ENCODE measurements around the gene COL23A1. TPM values are rescaled to one million over a fixed set of nuclear protein-coding genes. Genes with fewer than 3 reads are reported as not detected.
"Not testable (repeated sequence)": the region's sequence is repeated elsewhere in the genome, so short reads cannot be mapped to it uniquely, and the experiment has no call there.

Gene COL23A1
- total RNA-seq, 1 experiment from 2014 or later = not detected

- no peak for DNase-seq (ENCODE audit: low spot score)
These were observed 283.6 kb downstream of the COL23A1 start for GRCh38 chr5:178306430-178307225.

GRCh38 chr5:178305801-178306200, 284.4 kb downstream of the COL23A1 start:
- no peak for DNase-seq (ENCODE audit: low spot score)

DNA sequence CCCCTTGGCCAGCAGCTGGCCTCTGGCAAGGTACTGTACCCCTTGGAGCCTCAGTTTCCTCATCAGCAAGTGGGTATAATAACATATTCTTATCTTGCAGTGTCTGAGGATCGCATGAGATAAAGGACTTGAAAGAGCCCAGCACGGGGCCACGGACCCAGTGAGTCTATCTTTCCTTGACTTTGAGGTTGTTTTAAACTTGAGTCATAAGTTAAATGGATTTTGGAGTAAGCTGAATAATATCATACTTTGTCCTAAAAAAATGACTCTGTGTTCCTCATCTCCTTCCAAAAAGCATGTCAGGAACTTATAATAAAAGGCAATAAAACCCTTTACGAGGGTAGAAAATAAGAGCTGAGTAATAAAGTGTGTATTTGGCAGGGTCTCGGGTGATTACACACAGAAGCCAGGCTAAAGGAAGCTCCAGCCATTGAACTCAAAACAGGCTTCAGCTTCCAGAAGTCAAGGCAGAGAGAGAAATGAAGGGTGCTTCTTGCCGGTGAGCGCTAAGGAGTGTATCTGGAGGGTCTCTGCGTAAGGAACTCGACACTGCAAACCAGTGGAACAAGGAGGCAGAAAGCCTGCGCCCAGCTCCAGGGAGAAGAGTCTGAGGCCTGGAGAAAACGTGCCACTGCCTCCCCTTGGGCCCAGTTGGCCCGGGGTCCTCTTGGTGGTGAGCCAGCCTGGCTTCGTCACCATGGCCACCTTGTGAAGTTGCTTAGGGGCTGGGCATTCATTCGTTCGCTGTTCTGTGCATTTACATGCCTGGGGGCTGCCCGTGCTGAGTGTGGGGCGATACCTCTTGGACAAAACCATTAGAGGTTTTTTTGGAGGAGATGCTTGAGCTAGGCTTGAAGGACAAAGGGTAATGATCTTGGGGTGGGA, 285.2 kb downstream of the COL23A1 start:
- DNase-seq (ENCODE audit: low spot score) = no peak

- no peak for DNase-seq (ENCODE audit: low spot score)
These were observed 286.2 kb downstream of the COL23A1 start for GRCh38 chr5:178304016-178304415.

DNA sequence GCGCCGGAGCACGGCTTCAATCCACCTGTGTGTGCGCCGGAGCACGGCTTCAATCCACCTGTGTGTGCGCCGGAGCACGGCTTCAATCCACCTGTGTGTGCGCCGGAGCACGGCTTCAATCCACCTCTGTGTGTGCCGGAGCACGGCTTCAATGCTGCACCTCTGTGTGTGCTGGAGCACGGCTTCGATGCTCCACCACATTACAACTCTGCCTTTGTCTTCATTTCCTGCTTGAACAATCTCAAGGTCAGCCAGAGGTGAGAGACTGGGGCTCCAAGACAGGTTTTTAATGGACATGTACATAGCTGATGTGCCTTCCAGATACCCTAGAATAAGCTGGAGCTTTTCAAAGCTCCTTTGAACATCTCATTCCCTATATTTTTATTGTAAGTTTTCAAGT, 287.9 kb downstream of the COL23A1 start:
- DNase-seq (ENCODE audit: low spot score) = not testable (repeated sequence)

DNA sequence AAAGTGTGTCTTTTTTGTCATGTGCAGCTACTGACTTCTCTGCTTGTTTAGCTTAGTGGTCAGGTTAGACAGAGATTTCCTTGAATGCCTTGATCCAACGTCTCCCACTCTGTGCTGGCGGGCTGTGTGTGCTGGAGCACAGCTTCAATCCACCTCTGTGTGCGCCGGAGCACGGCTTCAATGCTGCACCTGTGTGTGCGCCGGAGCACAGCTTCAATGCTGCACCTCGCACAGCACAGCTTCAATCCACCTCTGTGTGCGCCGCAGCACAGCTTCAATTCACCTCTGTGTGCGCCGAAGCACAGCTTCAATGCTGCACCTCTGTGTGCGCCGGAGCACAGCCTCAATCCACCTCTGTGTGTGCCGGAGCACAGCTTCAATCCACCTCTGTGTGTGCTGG, 288.6 kb downstream of the COL23A1 start:
- no peak for DNase-seq (ENCODE audit: low spot score)

GRCh38 chr5:178298283-178298807, 291.8 kb downstream of the COL23A1 start:
- DNase-seq (ENCODE audit: low spot score) = no peak

GRCh38 chr5:178297751-178298150, 292.4 kb downstream of the COL23A1 start:
- DNase-seq (ENCODE audit: low spot score) = no peak

GRCh38 chr5:178296066-178296465, 294.1 kb downstream of the COL23A1 start:
- no peak for DNase-seq (ENCODE audit: low spot score)

DNA sequence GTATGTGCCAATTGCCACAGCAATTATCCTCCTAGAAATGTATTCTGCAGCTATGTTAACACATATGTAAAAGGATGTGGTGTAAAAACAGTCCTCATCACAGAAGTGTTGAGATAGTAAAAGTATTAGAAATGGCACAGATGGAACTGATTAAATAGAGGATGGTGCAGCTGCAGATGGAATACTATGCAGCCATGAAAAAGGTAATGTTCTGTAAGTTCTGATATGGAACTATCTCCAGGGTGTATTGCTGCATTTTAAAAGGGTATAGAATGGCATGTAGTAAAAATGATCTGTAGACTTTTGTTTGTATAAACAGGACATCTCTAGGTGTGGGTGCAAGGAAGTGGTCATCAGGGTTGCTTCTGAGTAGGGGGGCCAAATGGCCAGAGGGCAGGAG, 294.6 kb downstream of the COL23A1 start:
- no peak for DNase-seq (ENCODE audit: low spot score)

DNA sequence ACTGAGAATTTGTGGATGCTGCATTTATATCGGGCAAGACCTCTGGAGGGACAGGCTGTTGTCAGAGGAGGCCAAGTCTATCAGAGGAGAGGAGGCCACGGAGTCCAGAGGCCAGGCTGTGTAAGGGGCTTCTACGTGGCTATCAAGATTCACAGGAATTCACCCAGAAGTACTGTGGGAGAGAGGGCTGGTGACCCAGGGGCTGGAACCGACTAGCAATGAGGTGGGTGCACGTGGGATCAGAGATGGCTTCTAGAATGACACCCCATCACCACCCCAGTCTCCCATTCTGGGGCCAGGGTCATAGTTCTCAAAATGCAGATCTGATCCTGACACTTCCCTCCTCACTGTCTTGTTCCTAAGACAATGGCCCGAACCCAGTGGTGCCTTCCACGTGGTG, 296.4 kb downstream of the COL23A1 start:
- DNase-seq (ENCODE audit: low spot score) = no peak

- DNase-seq (ENCODE audit: low spot score) = no peak
These were observed 296.8 kb downstream of the COL23A1 start for GRCh38 chr5:178293400-178293799.

DNA sequence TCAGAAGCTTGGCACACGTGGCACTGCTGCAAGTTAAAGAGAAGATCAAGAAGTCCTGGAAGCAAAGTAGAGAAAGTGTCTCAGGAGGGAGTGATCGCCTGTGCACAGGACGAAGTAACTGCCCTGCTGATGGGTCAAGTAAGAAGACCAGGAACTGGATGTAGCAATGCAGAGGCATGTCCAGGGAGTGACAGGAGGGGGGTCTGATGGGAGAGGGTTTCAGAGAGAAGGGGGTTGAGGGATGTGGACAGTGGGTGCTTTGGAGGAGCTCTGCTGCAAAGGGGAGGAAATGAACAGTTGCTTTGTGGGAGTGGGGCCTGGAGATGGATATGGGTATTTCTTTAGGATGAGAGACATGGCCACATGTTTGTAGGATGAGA, 297.4 kb downstream of the COL23A1 start:
- no peak for DNase-seq (ENCODE audit: low spot score)

GRCh38 chr5:178291969-178292825, 298.0 kb downstream of the COL23A1 start:
- no peak for DNase-seq (ENCODE audit: low spot score)

- DNase-seq (ENCODE audit: low spot score) = no peak
These were observed 299.0 kb downstream of the COL23A1 start for GRCh38 chr5:178291161-178291561.

DNA sequence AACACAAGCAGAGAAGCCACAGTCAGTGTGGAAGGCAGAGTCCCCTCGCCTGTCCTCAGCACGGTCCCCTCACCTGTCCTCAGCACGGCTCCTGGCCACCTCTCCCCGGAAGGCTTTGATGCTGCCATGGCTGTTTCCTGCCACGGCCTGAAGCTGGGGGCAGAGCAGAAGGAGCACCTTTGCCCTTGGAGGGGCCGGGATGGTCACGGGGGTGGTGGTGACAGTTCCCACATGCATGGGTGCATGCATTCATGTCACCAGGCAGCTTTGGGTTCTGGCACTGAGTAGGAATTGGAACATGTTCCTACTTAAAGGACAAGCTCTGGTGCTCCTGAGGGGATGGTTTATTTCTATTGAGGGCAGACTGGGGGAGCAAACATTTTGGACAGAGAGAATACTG, 299.8 kb downstream of the COL23A1 start:
- DNase-seq (ENCODE audit: low spot score) = no peak

DNA sequence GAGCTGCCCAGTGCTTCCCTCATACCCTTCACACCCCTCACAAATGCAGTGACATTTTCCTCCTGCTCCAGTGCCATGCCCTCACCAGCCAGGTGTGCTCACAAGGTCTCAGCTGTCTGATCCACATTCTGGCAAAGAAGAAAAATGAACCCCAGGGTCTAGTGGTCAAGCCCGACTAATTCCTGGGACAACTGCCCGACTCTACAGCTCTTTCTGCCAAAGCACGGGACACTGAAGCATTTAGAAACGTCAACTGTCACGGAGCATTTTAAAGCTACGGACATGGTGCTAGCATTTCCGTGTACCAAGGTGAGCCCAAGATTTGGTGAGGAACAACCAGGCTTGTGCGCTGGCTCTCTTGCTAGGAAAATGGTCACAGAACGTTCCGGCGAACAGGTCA, 300.8 kb downstream of the COL23A1 start:
- no peak for DNase-seq (ENCODE audit: low spot score)

GRCh38 chr5:178288401-178289368, 301.5 kb downstream of the COL23A1 start:
- no peak for DNase-seq (ENCODE audit: low spot score)

- no peak for DNase-seq (ENCODE audit: low spot score)
These were observed 302.4 kb downstream of the COL23A1 start for GRCh38 chr5:178287791-178288105.

- no peak for DNase-seq (ENCODE audit: low spot score)
These were observed 303.0 kb downstream of the COL23A1 start for GRCh38 chr5:178287091-178287790.

Measured in A172 (cell line).